Measurements from ENCODE around the gene SERTAD4.
A peak's percentile ranks its signal among the peaks of the same experiment; 100 is the strongest.

The SERTAD4 gene

GRCh38 chr1:210233495-210234328, 1.1 kb downstream of the SERTAD4 start:
- peak; percentile 74 for DNase-seq

- no peak for DNase-seq
Measured at GRCh38 chr1:210234329-210234757, 1.7 kb downstream of the SERTAD4 start.

- no peak for DNase-seq
Measured at GRCh38 chr1:210235363-210236053, 2.9 kb downstream of the SERTAD4 start.

GRCh38 chr1:210236386-210236839, 3.8 kb downstream of the SERTAD4 start:
- peak; percentile 67 for DNase-seq

- DNase-seq: peak; percentile 91
Measured at GRCh38 chr1:210236840-210237409, 4.3 kb downstream of the SERTAD4 start.

- DNase-seq: no peak
Measured at GRCh38 chr1:210237479-210237878, 4.9 kb downstream of the SERTAD4 start.

- no peak for DNase-seq
Measured at GRCh38 chr1:210237981-210238380, 5.4 kb downstream of the SERTAD4 start.

GRCh38 chr1:210239349-210240111, 6.9 kb downstream of the SERTAD4 start:
- peak; percentile 97 for DNase-seq

GRCh38 chr1:210241121-210241520, 8.5 kb downstream of the SERTAD4 start:
- no peak for DNase-seq

- peak; percentile 40 for DNase-seq
Measured at GRCh38 chr1:210244746-210245367, 12.3 kb downstream of the SERTAD4 start.

- DNase-seq: no peak
Measured at GRCh38 chr1:210246447-210246846, 13.9 kb downstream of the SERTAD4 start.

- no peak for DNase-seq
Measured at GRCh38 chr1:210248341-210248740, 15.7 kb downstream of the SERTAD4 start.

- no peak for DNase-seq
Measured at GRCh38 chr1:210250665-210250997, 18.0 kb downstream of the SERTAD4 start.

GRCh38 chr1:210250998-210251679, 18.5 kb downstream of the SERTAD4 start:
- DNase-seq: peak; percentile 30

GRCh38 chr1:210251680-210252490, 19.3 kb downstream of the SERTAD4 start:
- no peak for DNase-seq

GRCh38 chr1:210252621-210253051, 20.0 kb downstream of the SERTAD4 start:
- no peak for DNase-seq

GRCh38 chr1:210254298-210254697, 21.7 kb downstream of the SERTAD4 start:
- DNase-seq: no peak

GRCh38 chr1:210257698-210258529, 25.3 kb downstream of the SERTAD4 start:
- DNase-seq: no peak

- peak; percentile 90 for DNase-seq
Measured at GRCh38 chr1:210259561-210259960, 27.0 kb downstream of the SERTAD4 start.

- DNase-seq: peak; percentile 34
Measured at GRCh38 chr1:210260096-210260495, 27.5 kb downstream of the SERTAD4 start.
